ENCODE results near the gene DCLK2.

DCLK2 gene

DNA sequence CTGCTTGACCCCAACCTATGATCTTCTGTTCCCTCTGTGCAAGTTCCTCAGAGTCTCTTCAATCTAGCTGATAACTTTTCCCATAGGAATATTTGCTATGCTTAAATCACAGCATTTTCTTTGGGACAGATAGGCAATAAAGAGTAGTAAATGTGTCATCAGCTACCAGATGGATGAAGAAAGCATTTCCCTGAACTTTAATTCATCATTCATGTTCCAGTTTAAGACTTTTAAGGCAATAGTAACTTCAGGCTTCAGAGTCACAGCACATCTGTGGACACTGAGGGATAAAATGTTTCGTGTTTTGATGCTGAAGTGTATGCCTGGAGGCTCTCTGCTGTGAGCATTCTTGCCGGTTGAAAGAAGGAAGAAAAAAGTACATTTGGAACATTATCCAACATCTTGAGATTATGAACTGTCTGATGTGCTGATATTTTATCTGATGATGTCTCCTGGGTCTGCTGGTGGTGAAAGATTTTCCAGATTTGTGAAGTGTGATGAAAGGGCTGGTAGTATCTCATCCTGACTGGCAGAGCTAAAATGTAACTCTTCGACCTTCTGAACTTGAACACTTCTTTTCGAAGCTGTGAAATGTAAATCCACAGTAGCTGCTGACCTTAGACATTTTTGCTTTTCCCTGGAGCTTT lies 133.7 kb downstream of the DCLK2 start:
- DNase-seq: no peak

DNA sequence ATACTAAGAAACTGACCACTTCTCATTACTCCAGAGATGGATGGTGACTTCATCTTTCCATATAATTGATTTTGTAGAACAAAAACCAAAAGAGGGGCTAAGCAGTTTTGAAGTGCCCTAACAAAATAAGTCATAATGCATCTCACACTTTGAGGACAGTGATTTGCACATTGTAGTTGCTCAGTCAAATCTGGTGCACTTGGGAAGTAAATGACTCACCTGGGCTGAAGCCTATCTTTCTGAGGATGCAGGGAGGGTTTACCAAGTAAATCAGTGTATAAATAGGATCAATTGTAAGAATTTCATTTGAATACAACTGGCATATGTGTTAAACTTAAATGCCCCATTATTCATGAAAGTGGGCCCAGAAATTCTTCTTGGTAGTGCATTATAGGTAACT lies 134.2 kb downstream of the DCLK2 start:
- DNase-seq: no peak

DNA sequence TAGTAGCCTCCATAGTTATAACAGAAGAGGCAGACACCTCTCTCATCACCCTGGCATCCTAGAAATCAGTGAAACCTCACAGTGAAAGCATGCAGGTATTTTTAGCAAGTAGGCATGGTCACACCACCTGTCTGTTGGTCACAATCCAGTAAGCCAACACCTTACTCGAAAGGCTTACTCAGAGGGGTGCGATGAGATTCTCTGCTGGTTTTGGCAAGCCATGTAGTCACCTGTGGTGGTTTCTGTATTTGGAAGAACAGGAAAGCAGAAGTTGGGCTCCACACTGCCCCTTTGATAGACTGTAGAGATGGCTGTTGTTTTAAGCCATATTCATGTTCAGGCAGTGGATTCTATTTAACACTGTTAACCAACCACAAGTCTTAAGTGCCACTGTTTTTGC lies 134.7 kb downstream of the DCLK2 start:
- no peak for DNase-seq

DNA sequence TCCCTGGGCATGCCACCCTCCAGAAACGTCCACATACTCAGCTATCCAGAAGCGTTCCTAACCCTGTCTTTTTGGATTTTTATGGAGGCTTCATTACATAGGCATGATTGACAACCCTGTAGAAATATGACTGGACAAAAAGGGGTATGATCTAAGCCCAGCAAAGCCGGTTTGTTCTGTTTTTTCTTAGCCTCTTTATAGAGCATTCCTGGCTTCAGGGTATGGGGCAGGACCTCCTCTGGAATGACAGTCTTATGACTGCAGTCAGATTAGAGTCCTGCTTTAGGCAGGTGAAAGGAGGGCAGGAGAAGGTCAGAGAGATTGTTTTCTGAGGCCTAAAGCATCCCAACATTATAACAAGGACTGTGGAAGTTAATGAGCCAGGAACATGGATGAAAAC lies 137.4 kb downstream of the DCLK2 start:
- DNase-seq: no peak

- DNase-seq: no peak
Observed at GRCh38 chr4:150216726-150217125, 138.5 kb downstream of the DCLK2 start.

DNA sequence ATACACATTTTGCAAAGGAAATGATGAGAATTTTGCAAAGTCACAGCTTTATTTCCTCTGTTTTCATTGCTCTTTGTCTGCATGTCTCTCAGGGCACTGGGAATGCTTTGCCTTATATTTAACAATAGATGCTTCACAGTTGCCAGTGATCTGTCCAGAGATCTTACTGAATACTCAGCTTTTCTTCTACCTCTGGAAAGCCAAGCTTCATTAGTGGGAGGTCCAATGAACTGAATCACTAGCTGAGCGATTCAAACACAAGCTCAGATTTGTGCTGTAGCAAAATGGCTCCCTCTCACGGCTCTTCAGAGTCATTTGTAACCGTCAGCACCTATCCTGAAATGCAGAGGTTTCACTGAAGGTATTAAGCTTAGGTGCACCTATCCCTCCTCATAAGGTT lies 138.9 kb downstream of the DCLK2 start:
- DNase-seq: no peak

DNA sequence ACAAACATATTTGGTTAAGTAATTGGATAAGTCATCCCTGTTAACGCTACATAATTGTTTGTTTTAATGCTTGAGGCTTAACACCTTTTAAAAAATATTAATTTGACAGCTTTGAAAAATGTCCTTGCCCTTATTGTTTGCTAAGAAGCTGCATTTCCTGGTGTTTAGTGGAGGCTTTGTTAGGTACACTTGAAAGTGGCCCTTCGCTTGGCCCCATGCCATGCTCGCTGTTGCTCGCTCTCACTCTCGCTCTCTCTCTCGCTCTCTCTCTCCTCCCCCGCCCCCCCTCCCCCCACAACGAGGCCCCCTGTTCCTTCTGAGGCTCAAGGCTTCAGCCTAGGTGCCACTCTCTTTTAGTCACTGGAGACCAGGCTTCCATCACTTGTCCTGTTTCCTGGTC lies 139.6 kb downstream of the DCLK2 start:
- no peak for DNase-seq

DNA sequence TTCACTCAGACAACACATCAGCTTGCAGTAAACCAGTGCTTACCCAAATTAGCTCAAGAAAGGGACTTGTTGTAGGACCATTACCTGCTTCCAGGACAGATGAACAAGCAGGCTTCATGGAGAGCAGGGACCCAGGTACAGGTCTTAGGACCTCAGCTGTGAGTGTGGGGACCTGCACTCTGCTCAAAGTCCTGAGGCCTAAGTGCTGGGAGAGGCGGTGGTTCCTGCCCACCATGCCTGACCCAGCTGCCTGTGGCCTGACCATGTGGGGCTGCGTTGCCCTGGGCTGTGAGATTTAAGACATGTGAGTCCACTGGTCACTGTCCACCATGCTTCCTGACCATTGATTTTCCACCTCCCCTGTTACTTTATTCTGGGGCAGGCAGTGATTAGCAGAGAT lies 140.2 kb downstream of the DCLK2 start:
- no peak for DNase-seq

GRCh38 chr4:150219841-150220240 lies 141.6 kb downstream of the DCLK2 start:
- no peak for DNase-seq

- DNase-seq: no peak
Observed at GRCh38 chr4:150224896-150225591, 146.8 kb downstream of the DCLK2 start.

- DNase-seq: no peak
Observed at GRCh38 chr4:150229520-150229919, 151.3 kb downstream of the DCLK2 start.

GRCh38 chr4:150230561-150230960 lies 152.3 kb downstream of the DCLK2 start:
- DNase-seq: no peak

- DNase-seq: no peak
Observed at GRCh38 chr4:150231107-150231770, 153.0 kb downstream of the DCLK2 start.

- DNase-seq: no peak
Observed at GRCh38 chr4:150232029-150232428, 153.8 kb downstream of the DCLK2 start.

GRCh38 chr4:150234246-150234645 lies 156.0 kb downstream of the DCLK2 start:
- DNase-seq: no peak

DNA sequence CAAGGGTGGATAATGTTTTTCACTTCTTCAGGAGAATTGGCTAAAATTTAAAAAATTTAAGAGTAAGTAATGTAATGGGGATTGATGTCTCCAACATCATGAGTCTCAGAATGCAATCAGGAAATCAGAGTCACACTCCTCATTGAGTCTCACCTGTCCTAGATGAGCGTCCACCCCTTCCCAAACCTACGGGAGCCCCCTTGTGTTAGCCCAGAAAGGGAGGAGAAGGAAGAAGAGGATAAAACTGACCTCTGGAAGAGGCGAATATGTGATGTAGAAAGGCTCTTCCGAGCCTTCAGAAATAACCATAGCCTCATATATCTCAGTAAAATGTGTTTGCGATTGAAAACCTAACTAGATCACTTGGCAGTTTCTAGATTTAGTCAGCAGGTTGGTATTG lies 157.1 kb downstream of the DCLK2 start:
- DNase-seq: no peak

DNA sequence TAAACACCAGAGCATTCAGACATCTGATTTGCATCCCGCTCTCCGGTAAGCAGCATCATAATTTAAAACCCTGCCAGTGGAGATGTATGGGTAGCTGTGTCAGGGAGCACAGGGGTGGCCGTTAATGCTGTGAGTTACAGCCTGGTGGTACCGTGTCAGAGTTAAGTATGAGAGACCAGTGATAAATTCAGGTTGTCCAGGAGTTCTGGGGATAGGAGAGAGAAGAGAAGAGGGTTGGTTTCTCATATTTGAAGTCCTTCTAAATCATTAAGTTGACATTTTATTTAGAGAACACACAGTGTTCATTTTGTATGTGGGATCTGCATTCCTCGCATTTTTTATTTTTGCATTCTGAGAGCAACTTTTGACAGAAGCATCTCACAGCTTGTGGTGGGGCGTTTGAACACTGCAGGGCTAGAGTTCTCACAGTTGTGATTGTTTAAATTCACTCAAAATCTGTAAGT lies 157.6 kb downstream of the DCLK2 start:
- no peak for DNase-seq

DNA sequence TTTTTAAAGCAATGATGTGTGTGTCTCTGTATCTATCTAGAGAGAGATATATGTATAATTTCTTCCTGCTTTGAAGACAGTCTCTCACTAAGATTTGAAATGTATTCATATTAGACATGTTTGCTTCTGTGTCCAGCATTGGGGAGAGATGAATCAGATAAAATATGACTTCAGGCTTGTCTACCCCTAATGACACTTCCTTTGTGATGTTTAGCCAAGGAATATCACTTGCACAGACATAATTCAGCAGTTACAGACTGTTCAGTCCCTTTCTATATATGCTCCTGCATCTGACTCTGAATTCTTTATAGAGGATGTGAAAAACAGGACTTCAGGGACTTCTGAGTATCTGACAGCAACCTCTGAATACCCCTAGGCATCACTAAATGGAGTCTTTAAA lies 158.4 kb downstream of the DCLK2 start:
- DNase-seq: no peak

DNA sequence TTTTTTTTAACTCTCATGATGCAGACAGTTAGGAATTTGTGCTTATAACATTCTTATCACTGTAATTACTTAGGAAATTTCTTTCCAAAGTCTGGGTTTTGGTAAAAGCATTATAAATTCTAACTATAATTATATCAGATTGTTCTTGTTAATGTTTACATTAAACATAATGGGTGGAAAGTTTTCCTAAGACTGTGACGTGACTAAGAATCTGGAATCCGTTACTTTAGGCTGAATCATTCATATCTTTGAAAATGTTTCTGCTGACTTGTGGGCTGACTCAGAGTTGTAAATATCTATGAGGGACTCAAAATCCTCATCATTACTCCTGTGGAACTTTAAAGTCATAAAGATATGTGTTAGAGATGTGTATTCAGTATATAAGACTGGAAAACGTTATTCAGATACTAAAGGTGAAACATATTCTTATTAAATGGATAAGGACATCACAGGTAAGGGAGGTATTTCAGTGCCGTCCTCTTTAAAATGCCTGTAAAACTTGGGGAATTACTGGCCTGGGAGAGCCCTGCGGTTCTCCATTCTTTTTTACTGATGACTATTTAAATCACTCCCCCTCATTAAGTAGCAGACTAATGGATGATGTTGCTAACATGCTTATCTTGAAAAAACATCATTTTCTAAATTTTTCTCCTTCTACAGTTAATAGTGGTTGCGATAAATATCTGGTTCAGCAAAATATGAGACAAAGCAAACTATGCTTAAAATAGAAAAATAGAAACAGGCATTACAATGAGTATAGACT lies 159.0 kb downstream of the DCLK2 start:
- no peak for DNase-seq

GRCh38 chr4:150238591-150238990 lies 160.3 kb downstream of the DCLK2 start:
- DNase-seq: no peak

- no peak for DNase-seq
Observed at GRCh38 chr4:150240011-150240410, 161.8 kb downstream of the DCLK2 start.

- no peak for DNase-seq
Observed at GRCh38 chr4:150242820-150243458, 164.7 kb downstream of the DCLK2 start.

- DNase-seq: no peak
Observed at GRCh38 chr4:150243932-150244331, 165.7 kb downstream of the DCLK2 start.

Measured in right hindlimb (tissue), 1 donor.